HG02588 (cell line): ENCODE measurements around the gene PATL2.
"Not testable (repeated sequence)": the region's sequence is repeated elsewhere in the genome, so short reads cannot be mapped to it uniquely, and the experiment has no call there.

Experiments
- ATAC-seq: cut with Tn5 transposase; IDR thresholded peaks from one replicate; pipeline ENCODE4 v1.9.1; 2021; ENCODE audit warnings: mild to moderate bottlenecking, moderate library complexity; ENCODE audit not compliant: unreplicated experiment

PATL2 gene

DNA sequence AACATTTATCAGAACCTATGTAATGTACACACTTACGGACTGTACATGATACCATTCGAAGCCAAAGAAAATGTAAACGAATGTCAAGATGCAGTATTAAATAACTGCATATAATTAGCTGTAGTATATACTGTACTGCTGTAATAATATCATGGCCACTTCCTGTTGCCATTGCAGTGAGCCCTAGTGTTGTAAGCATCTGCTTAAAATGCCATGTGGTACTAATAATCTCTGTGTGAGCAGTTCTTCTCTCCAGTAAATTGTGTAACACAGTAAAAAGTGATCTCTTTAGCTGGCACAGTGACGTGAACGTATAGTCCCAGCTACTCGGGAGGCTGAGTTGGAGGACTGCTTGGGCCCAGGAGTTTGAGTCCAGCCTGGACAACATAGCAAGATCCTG is 56.3 kb downstream of the PATL2 start:
- ATAC-seq = no peak

DNA sequence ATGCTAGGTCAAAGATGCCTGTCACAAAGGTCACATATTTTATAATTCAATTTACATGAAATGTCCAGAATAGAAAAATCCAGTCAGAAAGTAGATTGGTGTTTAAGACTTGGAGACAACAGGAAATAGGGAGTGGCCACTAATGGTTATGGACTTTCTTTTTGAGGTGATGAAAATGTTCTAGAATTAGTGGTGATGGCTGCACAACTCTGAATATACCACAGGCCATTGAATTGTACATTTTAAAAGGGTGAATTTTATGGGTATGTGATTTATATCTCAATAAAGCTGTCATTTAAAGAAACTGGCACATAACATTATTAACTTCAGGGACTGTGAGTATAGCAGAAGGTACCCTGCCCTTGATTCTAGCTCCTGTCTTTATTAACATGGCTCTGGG is 63.5 kb downstream of the PATL2 start:
- ATAC-seq = no peak

DNA sequence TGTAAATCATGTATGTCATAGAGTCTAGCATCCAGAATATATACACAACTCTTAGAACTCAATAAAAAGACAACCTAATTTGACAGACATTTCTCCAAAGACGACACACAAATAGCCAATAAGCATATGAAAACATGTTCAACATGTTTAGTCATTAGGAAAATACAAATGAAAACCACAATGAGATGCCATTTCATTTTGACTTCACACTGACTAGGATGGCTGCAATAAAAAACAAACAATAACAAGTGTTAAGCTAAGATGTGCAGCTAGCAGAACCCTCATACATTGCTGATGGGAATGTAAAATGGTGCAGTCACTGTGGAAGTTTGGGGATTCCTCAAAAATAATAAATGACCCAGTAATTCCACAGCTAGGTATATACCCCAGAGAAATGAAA is 64.1 kb downstream of the PATL2 start:
- ATAC-seq = no peak

DNA sequence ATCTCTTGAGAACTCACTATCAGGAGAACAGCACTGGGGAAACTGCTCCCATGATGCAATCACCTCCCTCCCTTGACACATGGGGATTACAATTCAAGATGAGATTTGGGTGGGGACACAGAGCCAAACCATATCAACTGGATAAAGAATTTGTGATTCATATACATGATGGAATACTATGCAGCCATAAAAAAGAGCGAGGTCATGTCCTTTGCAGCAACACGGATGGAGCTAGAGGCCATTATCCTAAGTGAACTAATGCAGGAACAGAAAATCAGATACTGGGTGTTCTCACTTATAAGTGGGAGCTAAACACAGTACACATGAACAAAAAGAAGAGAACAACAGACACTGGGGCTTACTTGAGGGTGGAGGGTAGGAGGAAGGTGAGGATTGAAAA is 64.7 kb downstream of the PATL2 start:
- ATAC-seq = no peak

DNA sequence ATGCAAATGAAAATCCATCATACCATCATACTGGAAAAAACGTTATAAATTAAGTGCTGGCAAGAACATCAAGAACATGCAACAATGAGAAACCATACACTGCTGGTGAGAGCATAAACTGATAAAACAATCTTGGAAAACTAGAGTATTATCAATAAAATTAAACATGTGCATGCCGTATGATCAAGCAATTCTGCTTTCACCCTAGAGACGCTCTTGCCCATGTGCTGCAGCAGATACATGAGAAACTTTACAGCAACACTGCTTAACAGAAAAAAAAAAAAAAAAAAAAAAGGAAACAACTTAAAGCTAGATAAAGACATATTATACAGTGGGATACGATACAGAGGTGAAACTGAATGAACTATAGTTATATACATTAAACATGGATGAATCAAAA is 69.5 kb downstream of the PATL2 start:
- ATAC-seq = no peak

DNA sequence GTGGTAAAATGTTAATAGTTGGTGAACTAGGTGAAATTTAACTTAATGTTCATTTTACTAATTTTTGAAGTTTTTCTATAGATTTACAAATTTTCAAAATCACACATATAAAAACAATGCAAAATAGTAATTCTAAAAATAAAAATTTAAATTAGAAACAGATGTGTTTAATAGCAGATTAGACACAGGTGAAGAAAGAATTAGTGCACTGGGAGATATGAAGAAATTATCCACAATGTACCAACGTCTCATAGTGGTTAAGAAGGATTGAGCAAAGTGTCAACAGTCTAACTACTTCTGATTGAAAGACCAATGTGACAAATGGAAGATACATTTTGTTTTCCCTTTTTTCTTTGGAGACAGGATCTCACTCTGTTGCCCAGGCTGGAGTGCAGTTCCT is 74.1 kb downstream of the PATL2 start:
- ATAC-seq = no peak

DNA sequence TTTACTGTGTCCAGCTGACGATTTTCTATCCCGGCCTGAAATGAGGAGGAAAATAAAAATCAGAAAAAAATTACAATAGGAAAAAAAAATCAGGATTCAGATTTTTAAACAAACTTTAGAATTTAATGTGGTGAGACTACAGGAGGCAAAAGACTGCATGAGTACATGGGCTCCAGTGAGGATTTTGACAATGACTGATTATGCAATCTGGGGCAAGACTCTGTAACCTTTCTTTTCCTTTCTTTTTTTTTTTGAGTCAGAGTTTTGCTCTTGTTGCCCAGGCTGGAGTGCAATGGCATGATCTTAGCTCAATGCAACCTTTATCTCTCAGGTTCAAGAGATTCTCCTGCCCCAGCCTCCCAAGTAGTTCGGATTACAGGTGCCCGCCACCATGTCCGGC is 77.5 kb downstream of the PATL2 start:
- ATAC-seq = no peak

DNA sequence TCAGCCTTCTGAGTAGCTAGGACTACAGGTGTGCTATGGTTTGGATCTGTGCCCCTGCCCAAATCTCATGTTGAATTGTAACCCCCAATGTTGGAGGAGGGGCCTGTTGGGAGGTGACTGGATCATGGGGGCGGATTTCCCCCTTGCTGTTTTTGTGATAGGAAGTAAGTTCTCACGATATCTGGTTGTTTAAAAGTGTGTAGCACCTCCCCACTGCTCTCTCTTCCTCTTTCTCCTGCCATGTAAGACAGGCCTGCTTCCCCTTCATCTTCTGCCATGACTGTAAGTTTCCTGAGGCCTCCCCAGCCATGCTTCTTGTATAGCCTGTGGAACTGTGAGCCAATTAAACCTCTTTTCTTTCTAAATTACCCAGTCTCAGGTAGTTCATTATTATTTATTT is 85.8 kb downstream of the PATL2 start:
- not testable (repeated sequence) for ATAC-seq

DNA sequence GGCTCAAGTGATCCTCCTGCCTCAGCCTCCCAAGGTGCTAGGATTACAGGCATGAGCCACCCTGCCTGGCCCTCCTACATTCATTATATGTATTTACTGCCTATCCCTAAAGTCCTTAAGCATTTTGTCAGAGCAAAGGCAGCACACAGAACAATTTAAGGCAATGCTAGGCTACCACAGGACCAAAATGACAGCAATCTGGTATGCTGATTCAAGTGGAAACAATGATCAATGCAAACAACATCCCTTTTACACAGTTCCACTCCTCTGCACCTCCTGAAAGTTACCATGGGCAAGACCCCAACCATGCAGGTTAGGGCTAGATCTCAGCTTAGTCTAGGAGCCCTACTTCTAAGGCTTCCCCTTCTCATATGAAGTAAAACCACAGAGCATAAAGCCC is 87.9 kb downstream of the PATL2 start:
- no peak for ATAC-seq

DNA sequence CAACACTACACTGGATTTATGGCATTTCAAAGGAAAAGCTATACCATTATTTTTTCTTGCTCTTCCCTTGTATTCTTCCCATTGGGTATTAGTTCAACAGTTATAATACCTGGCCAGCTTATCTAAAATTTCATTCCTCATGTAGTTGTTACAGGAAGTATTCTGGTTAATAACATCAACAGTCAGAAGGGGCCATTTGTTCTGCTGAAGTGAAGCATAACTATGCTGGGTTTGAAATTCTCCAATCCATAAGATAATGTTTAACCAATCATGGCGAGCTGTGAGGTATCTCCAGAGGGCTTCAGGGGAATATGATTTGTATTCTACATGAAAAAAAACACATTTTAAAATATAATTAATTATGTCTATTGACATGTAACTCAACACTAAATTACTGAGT is 91.0 kb downstream of the PATL2 start:
- ATAC-seq = no peak

DNA sequence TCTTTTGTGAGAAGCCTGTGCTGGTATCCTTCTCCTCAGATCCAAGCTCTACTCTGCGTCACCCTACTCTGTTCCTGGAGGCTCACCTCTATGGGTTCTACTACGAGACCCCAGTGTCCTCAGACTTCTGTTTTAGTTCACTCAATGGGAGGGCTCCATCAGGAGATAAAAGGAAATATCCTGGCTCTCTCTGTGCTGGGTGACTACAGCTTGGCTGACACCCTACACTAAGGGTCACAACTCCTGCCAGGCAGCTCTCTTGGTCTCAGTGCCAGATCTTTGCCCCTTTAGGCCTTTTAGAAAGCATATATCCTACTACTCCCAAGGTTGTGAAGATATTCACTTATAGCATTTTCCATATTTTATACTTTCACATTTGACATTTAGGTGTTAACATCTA is 94.1 kb downstream of the PATL2 start:
- ATAC-seq = no peak
